Adrenal gland (tissue), 12 donors: ENCODE measurements around the gene KIAA2012. TPM values are rescaled to one million over a fixed set of nuclear protein-coding genes. Genes with fewer than 3 reads are reported as not detected.
"Not testable (repeated sequence)": the region's sequence is repeated elsewhere in the genome, so short reads cannot be mapped to it uniquely, and the experiment has no call there.

Experiments used
- DNase-seq, 7 donors: peaks; one replicate each; pipeline ENCODE4 v3.0.0-alpha.2; 2019 to 2020
- H3K27ac ChIP-seq, 5 donors: fragments of 200-600 bp; sonication (generic) in 4 of 5; 1 replicate in 3 of 5; 2 replicates in 2 of 5; pipeline versions ENCODE4 v1.5.1 to v1.8.0; 2016 to 2020; ENCODE audit warnings: mild to moderate bottlenecking in 1 of 5
- H3K27me3 ChIP-seq: fragments of 200-600 bp; 2 replicates; pipeline ENCODE4 v1.8.0; 2021
- H3K36me3 ChIP-seq, 2 donors: fragments of 200-600 bp; replicated peaks in 1 of 2; 1 replicate in 1 of 2; 2 replicates in 1 of 2; pipeline versions ENCODE4 v1.5.1 to v1.8.0; 2018 to 2022
- H3K4me1 ChIP-seq, 2 donors: fragments of 200-600 bp; replicated peaks in 1 of 2; 1 replicate in 1 of 2; 2 replicates in 1 of 2; pipeline versions ENCODE4 v1.5.1 to v1.8.0; 2018 to 2021
- H3K4me3 ChIP-seq, 4 donors: fragments of 200-600 bp; sonication (generic) in 3 of 4; one replicate each; pipeline ENCODE4 v1.5.1; 2016 to 2018
- H3K9me3 ChIP-seq, 3 donors: fragments of 200-600 bp; sonication (generic) in 1 of 3; replicated peaks in 1 of 3; 1 replicate in 2 of 3; 2 replicates in 1 of 3; pipeline versions ENCODE4 v1.5.1 to v1.8.0; 2016 to 2021
- POLR2A ChIP-seq, 2 donors: fragments of 450-650 bp; IDR thresholded peaks; one replicate each; pipeline ENCODE4 v1.6.1; 2017; ENCODE audit warnings: antibody characterized with exemption in 2 of 2, mild to moderate bottlenecking in 2 of 2, moderate library complexity in 1 of 2
- whole genome bisulfite sequencing, 4 donors: extraction: QIAGEN DNeasy Blood & Tissue Kit in 2 of 4; methylation state at CpG; one replicate each; pipeline versions ENCODE4 v1.1.5 to v1.1.7; 2013 to 2017; 5-methylcytosine and 5-hydroxymethylcytosine counted together
- intact Hi-C, 2 donors: fragments of 100-400 bp; cut with DNase I; formaldehyde crosslinking; loops; one replicate each; pipeline versions ENCODE4 v1.14.1 to v1.15.0; 2022 to 2023
- polyA plus RNA-seq, 3 donors: library from polyadenylated mRNA; stranded (reverse); fragments of 200-250 nt in 2 of 3; fragments of 350-450 nt in 1 of 3; fragmentation: Illumina TruSeq in 1 of 3; extraction: RNeasy Lipid Tissue Mini Kit (QIAGEN cat#74804) in 1 of 3; gene quantifications; one replicate each; pipeline ENCODE4 v1.2.3, GENCODE V29; 2013 to 2014
- total RNA-seq, 9 donors: library from RNA; depleted of rRNA in 4 of 9; stranded (reverse); fragments of >200 nt in 4 of 9; fragments of 120-200 nt in 1 of 9; fragmentation: NEBNext Ultra II Directional in 1 of 9; extraction: Animal tissue kit (Norgen Biotek cat#: 25700) in 1 of 9; gene quantifications; one replicate each; pipeline versions ENCODE4 v1.1.0 to v1.2.4, GENCODE V29; 2013 to 2023
- TF ChIP-seq, protein P1 (sequence below), 6 experiments: fragments of 450-650 bp in 4 of 6; fragments of 200-600 bp in 2 of 6; sonication (generic) in 1 of 6; IDR thresholded peaks; 1 replicate in 5 of 6; 2 replicates in 1 of 6; pipeline versions ENCODE4 v1.5.1 to v1.8.0; 2016 to 2021; ENCODE audit warnings: antibody characterized with exemption in 6 of 6, mild to moderate bottlenecking in 2 of 6, moderate library complexity in 1 of 6
- donor health status: healthy with polysubstance abuse.
- donor health status: Bipolar disorder and iron deficiency.
- donor health status: DM: yes; HTN: yes; CAD: no.
- donor health status: DM: no; HTN: no; CAD: no.
- donor health status: DM: no; HTN: no; CAD: no.
- donor health status: DM: yes; HTN: yes; CAD: no.

The KIAA2012 gene
- total and polyA plus RNA-seq, 12 donors: 0.09 to 0.16 (median 0.11) TPM; not detected in 9

DNA sequence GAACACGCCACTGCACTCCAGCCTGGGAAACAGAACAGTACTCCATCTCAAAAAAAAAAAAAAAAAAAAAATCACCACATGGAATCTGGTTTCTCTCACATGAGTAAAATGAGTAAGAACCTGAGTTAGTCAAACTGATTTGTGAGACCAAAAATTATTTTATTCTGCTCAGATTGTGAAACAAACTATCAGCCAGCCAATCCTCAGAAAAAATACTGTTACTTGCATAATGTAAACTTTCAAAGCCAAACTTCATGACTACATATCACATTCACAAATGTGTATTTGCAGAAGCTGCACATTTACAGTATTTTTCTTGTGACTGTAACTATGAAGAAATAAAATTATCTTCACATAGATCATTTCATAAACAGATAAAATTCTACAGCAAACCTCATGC is 142.1 kb downstream of the KIAA2012 start:
- intact Hi-C loops: no loop called here
- 95 to 100% (median 100%) methylated on average over 1 of the region's 1 CpG for WGBS, 4 donors
- Histone ChIP-seq H3K4me1 (no peaks in the 10 kb centered on the region), H3K4me3 (no peak overlapping the region), H3K9me3 (no peaks in the 10 kb centered on the region), H3K27ac (no peak overlapping the region), H3K27me3 (no peaks in the 10 kb centered on the region), H3K36me3 (peaks cover 0 to 34% of the 10 kb centered on the region in 2 donors)
- TF ChIP-seq, protein P1, sequence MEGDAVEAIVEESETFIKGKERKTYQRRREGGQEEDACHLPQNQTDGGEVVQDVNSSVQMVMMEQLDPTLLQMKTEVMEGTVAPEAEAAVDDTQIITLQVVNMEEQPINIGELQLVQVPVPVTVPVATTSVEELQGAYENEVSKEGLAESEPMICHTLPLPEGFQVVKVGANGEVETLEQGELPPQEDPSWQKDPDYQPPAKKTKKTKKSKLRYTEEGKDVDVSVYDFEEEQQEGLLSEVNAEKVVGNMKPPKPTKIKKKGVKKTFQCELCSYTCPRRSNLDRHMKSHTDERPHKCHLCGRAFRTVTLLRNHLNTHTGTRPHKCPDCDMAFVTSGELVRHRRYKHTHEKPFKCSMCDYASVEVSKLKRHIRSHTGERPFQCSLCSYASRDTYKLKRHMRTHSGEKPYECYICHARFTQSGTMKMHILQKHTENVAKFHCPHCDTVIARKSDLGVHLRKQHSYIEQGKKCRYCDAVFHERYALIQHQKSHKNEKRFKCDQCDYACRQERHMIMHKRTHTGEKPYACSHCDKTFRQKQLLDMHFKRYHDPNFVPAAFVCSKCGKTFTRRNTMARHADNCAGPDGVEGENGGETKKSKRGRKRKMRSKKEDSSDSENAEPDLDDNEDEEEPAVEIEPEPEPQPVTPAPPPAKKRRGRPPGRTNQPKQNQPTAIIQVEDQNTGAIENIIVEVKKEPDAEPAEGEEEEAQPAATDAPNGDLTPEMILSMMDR (IDR thresholded peaks at IDR 0.05): no peak
- TF ChIP-seq POLR2A (IDR thresholded peaks at IDR 0.05): no peak
- DNase-seq: no peak

DNA sequence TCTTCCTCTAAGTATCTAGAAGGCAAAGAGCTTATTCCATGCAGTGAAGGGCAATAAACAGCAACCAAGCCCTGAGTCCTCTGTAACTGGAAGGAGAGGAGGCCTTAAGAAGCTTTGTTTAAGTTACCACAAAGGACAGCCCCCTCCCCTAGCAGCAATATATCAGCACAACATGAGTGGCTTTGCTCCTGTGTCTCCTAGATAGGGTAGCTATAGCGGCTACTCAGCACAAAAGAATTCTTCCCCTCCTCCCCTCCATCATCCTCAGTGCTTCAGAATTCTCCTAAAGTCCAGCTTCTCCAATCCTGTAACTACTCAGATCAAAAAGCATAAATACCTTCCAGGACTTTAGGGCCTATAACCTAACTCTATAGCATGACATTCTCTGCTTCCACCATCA is 148.8 kb downstream of the KIAA2012 start:
- WGBS, 4 donors: 67 to 84% (median 77%) methylated on average over 1 of the region's 1 CpG
- TF ChIP-seq, protein P1 (IDR thresholded peaks at IDR 0.05): no peak

DNA sequence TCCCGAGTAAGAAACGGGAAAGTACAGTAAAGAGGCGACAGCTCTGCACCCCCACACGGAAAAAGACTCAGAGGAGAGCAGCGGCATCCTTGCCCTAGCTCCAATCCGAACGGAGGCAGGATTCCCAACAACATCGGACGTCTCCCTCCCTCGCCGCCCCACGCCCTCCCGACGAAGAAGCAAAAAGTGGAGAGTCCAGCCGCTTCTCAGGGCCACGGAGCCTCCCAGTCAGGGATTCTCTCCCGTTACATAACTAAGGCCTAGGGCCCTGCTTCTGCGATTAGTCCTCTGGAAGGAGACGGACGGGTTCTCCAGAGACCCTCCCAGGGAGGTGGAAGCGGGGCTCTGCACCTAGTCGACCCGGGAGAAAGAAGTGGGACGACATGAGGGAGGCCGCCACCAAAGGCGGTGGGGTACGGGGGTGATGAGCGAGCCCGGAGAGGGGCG is 164.8 kb downstream of the KIAA2012 start:
- 0 to 1% (median 0%) methylated on average over 11 to 30 of the region's 30 CpGs for WGBS, 4 donors
- H3K4me3 ChIP-seq: peak overlapping the region; percentile 74 to 90 (median 84)
- DNase-seq: peak; percentile 42 to 68 (median 51)
- no peaks in the 10 kb centered on the region for H3K9me3 ChIP-seq
- H3K27ac ChIP-seq: peak overlapping the region; percentile 64 to 96 (median 93)
- H3K36me3 ChIP-seq: no peaks in the 10 kb centered on the region
- H3K4me1 ChIP-seq: peaks cover 12 to 29% of the 10 kb centered on the region in 2 donors
- TF ChIP-seq, protein P1 (IDR thresholded peaks at IDR 0.05): no peak
- peak in 1 of 2 donors; percentile 50 for TF ChIP-seq POLR2A (IDR thresholded peaks at IDR 0.05)
- intact Hi-C loops: no loop called here
- H3K27me3 ChIP-seq: no peaks in the 10 kb centered on the region

More for the DNA sequence above, 148.8 kb downstream of the KIAA2012 start:
- peaks cover 0 to 7% of the 10 kb centered on the region in 2 donors for H3K36me3 ChIP-seq
- no peaks in the 10 kb centered on the region for H3K9me3 ChIP-seq
- intact Hi-C loops: no loop called here
- H3K4me1 ChIP-seq: peaks cover 10 to 17% of the 10 kb centered on the region in 2 donors
- H3K27me3 ChIP-seq: no peaks in the 10 kb centered on the region
- H3K4me3 ChIP-seq: no peak overlapping the region
- no peak for DNase-seq
- H3K27ac ChIP-seq: no peak overlapping the region

DNA sequence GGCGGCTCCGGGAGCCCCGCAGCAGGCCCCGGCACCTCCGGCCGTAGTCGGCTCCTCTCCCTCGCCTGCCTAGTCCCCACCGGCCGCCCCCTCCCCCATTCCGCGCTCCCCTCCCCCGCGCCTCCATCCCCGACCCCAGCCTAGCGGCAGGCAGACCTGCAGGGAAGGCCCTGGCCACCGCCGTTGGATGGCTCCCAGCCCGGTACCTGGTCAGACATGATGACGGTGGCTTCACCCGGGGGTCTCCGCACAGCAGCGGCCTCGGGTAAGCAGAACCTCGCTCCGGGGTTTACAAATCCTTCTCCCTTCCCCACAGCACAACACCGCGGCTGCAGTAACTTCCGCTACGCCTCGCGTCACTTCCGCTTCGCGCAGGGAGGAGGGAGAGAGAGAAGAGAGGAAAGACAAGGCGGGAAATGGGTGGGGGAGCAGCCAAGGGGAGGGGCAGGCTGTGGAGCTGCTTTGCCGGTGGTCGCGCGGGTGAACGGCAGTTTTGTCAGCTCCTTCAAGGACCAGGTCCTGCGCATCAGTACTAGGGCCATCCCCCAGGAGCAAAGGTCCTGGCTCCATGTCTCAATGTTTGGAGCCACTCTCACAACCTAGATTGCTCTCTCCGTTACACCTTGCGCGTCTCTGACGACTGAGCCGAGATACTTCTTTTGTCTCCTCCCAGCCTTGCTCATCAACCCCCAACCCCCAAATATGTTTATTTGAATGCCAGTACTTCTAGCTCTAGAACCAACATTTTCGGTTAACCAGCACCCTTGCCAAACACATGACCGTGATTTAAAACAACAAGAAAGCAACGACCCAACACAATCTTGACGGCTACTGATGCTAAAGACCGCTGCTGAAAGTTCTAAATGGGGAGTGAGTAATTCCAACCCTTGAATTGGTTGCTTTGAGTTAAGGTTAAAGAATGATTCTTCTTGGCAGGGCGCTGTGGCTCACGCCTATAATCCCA is 165.5 kb downstream of the KIAA2012 start, which contains the start of gene SUMO1:
Gene SUMO1, minus strand, starts transcription at position 364 of the 964 bp plus-strand sequence. Its CDS starts 146 bp downstream, at position 218.
- no peaks in the 10 kb centered on the region for H3K9me3 ChIP-seq
- peaks cover 12 to 24% of the 10 kb centered on the region in 2 donors for H3K4me1 ChIP-seq
- intact Hi-C loops: no loop called here
- peak within 1 kb of the TSS; percentile 64 to 96 (median 93) for H3K27ac ChIP-seq
- peak within 1 kb of the TSS; percentile 74 to 90 (median 84) for H3K4me3 ChIP-seq
- TF ChIP-seq, protein P1 (IDR thresholded peaks at IDR 0.05): no peak
- TF ChIP-seq POLR2A (IDR thresholded peaks at IDR 0.05): peak; percentile 35 to 60
- 3 to 6% (median 4%) methylated on average over 26 to 54 of the region's 54 CpGs for WGBS, 4 donors
- H3K27me3 ChIP-seq: no peaks in the 10 kb centered on the region
- no peaks in the 10 kb centered on the region for H3K36me3 ChIP-seq
- peak; percentile 85 to 95 (median 89) for DNase-seq

DNA sequence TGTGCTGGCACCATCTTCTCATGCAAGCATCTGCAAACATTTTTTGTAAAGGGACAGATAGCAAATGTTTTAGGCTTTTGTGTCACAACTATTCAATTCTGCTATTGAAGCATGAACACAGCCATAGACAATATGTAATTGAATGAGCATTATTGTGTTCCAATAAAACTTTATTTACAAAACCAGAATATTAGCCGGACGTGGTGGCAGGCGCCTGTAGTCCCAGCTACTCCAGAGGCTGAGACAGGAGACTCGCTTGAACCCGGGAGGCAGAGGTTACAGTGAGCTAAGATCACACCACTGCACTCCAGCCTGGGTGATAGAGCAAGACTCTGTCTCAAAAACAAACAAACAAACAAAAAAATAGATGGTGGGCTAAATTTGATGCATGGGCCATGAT is 174.7 kb downstream of the KIAA2012 start:
- H3K27me3 ChIP-seq, intact Hi-C loops, H3K36me3 ChIP-seq, DNase-seq, H3K27ac ChIP-seq, H3K4me1 ChIP-seq, H3K9me3 ChIP-seq, H3K4me3 ChIP-seq: not testable (repeated sequence)
- 92 to 98% (median 93%) methylated on average over 5 of the region's 5 CpGs for WGBS, 4 donors
